ENCODE results near the gene MT3. TPM values are rescaled to one million over a fixed set of nuclear protein-coding genes. Genes with fewer than 3 reads are reported as not detected.

The MT3 gene
- total RNA-seq, 2 donors from 2014 or later = not detected

DNA sequence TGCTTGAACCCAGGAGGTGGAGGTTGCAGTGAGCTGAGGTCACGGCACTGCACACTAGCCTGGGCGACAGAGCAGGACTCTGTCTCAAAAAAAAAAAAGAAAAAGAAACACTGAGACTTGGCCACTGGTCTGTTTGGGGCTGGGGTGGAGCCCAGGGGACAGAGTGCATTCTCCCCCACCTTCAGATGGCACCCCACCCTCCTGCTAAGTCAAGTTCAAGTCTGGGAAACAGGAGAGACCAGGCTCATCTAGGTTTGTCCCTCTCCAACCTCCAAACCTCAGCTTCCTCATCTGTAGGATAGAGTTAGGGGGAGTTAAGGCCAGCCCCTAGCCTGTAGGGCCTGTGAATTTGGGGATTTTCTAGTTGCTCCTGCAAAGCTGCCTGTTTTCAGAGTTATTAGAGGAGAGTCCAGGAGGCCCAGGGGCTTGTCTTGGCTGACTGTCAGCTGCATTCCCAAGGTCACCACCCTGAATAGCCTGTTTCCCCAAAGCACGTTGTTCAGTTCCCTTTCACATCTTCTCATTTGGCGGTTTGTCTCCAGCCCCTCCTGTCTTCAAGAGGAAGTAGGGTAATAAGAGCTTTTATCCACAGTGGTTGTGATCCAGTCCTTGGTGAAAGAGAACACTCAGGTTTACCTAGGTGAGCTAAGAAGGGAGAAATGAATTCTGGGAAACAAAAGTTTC is 2.2 kb downstream of the MT3 start:
- TF ChIP-seq, protein P1, sequence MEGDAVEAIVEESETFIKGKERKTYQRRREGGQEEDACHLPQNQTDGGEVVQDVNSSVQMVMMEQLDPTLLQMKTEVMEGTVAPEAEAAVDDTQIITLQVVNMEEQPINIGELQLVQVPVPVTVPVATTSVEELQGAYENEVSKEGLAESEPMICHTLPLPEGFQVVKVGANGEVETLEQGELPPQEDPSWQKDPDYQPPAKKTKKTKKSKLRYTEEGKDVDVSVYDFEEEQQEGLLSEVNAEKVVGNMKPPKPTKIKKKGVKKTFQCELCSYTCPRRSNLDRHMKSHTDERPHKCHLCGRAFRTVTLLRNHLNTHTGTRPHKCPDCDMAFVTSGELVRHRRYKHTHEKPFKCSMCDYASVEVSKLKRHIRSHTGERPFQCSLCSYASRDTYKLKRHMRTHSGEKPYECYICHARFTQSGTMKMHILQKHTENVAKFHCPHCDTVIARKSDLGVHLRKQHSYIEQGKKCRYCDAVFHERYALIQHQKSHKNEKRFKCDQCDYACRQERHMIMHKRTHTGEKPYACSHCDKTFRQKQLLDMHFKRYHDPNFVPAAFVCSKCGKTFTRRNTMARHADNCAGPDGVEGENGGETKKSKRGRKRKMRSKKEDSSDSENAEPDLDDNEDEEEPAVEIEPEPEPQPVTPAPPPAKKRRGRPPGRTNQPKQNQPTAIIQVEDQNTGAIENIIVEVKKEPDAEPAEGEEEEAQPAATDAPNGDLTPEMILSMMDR (conservative IDR thresholded peaks at IDR 0.05) = no peak
- Histone ChIP-seq H3K36me3 (ENCODE audit: control insufficient read depth, insufficient read depth, low read length) (no peaks in the 10 kb centered on the region), H3K4me1 (ENCODE audit: control insufficient read depth, insufficient read depth, low read length) (no peaks in the 10 kb centered on the region), H3K27ac (ENCODE audit: low read depth, low read length) (no peak overlapping the region), H3K27me3 (ENCODE audit: control insufficient read depth, insufficient read depth, low read length, poor library complexity, severe bottlenecking) (peaks cover 64% of the 10 kb centered on the region), H3K9ac (ENCODE audit: extremely low read depth, low read length, poor library complexity, severe bottlenecking) (no peak overlapping the region), H3K4me3 (ENCODE audit: low read length) (no peak overlapping the region), H3K9me3 (ENCODE audit: control insufficient read depth, low read length) (no peaks in the 10 kb centered on the region)
- no peaks in the 10 kb centered on the region for H3K36me3 Mint-ChIP-seq (ENCODE audit: low read depth)
- no peaks in the 10 kb centered on the region for H3K4me1 Mint-ChIP-seq
- no peak for DNase-seq
- H3K4me3 Mint-ChIP-seq = no peak overlapping the region
- WGBS, 2 experiments (ENCODE audit: insufficient coverage in 1 of 2, insufficient read length in 1 of 2) = 75 to 93% methylated on average over 3 to 4 of the region's 4 CpGs
- no peak overlapping the region for H3K27ac Mint-ChIP-seq
- H3K9me3 Mint-ChIP-seq = no peaks in the 10 kb centered on the region
- peaks cover 77% of the 10 kb centered on the region for H3K27me3 Mint-ChIP-seq (ENCODE audit: insufficient read depth)

DNA sequence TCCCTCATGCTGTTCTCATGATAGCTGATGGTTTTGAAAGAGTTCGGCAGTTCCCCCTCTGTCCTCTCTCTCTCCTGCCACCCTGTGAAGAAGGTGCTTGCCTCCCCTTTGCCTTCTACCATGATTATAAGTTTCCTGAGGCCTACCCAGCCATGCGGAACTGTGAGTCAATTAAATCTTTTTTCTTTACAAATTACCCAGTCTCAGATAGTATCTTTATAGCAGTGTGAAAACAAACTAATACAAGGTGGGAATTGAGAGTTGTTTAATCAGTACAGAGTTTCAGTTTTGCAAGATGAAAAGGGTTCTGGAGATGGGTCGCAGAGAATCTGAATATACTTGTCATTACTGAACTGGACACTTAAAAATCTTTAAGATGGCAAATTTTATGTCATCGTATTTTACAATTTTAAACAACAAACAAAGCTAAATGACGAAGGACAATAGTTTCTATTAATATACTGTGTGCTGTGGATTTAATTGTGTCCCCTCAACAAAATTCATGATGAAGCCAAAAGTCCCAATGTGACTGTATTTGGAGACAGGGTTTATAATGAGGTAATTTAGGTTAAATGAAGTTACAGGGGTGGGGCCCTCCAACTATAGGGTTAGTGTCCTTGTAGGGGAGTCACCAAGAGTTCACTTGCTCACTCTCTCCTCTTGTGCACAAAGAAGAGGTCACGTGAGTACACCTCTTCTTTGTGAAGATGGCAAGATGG is 4.4 kb downstream of the MT3 start:
- Histone ChIP-seq H3K9ac (ENCODE audit: extremely low read depth, low read length, poor library complexity, severe bottlenecking) (no peak overlapping the region), H3K9me3 (ENCODE audit: control insufficient read depth, low read length) (no peaks in the 10 kb centered on the region), H3K4me3 (ENCODE audit: low read length) (no peak overlapping the region), H3K27ac (ENCODE audit: low read depth, low read length) (no peak overlapping the region), H3K36me3 (ENCODE audit: control insufficient read depth, insufficient read depth, low read length) (no peaks in the 10 kb centered on the region), H3K4me1 (ENCODE audit: control insufficient read depth, insufficient read depth, low read length) (no peaks in the 10 kb centered on the region), H3K27me3 (ENCODE audit: control insufficient read depth, insufficient read depth, low read length, poor library complexity, severe bottlenecking) (peaks cover 45% of the 10 kb centered on the region)
- Mint-ChIP-seq H3K27ac (no peak overlapping the region), H3K4me1 (no peaks in the 10 kb centered on the region), H3K27me3 (ENCODE audit: insufficient read depth) (peaks cover 67% of the 10 kb centered on the region), H3K4me3 (no peak overlapping the region), H3K36me3 (ENCODE audit: low read depth) (no peaks in the 10 kb centered on the region), H3K9me3 (no peaks in the 10 kb centered on the region)
- TF ChIP-seq, protein P1 (conservative IDR thresholded peaks at IDR 0.05) = no peak
- 58 to 94% methylated on average over 2 to 5 of the region's 6 CpGs for WGBS, 2 experiments (ENCODE audit: insufficient coverage in 1 of 2, insufficient read length in 1 of 2)
- DNase-seq = no peak

DNA sequence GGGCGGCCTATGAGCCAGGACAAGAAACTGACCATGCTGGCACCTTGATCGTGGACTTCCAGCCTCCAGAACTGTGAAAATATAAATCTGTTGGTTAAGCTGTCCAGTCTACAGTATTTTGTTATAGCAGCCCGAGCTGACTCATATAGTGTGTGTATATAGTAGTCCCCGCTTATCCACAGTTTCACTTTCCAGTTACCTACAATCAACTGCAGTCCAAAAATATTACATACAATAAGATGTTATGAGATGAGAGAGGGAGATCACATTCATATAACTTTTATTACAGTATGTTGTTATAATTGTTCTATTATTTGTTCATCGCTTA is 4.9 kb downstream of the MT3 start:
- 91% methylated on average over 3 of the region's 5 CpGs; no CpG with 5 or more reads in 1 of the 2 experiments for WGBS, 2 experiments (ENCODE audit: insufficient coverage in 1 of 2, insufficient read length in 1 of 2)
- Histone ChIP-seq H3K4me3 (ENCODE audit: low read length) (no peak overlapping the region), H3K27me3 (ENCODE audit: control insufficient read depth, insufficient read depth, low read length, poor library complexity, severe bottlenecking) (peaks cover 40% of the 10 kb centered on the region), H3K9me3 (ENCODE audit: control insufficient read depth, low read length) (no peaks in the 10 kb centered on the region), H3K36me3 (ENCODE audit: control insufficient read depth, insufficient read depth, low read length) (no peaks in the 10 kb centered on the region), H3K9ac (ENCODE audit: extremely low read depth, low read length, poor library complexity, severe bottlenecking) (no peak overlapping the region), H3K27ac (ENCODE audit: low read depth, low read length) (no peak overlapping the region), H3K4me1 (ENCODE audit: control insufficient read depth, insufficient read depth, low read length) (no peaks in the 10 kb centered on the region)
- Mint-ChIP-seq H3K27ac (no peak overlapping the region), H3K27me3 (ENCODE audit: insufficient read depth) (peaks cover 62% of the 10 kb centered on the region), H3K4me1 (no peaks in the 10 kb centered on the region), H3K4me3 (no peak overlapping the region), H3K36me3 (ENCODE audit: low read depth) (no peaks in the 10 kb centered on the region), H3K9me3 (no peaks in the 10 kb centered on the region)
- DNase-seq = no peak
- TF ChIP-seq, protein P1 (conservative IDR thresholded peaks at IDR 0.05) = no peak

Measured in endodermal cell (in vitro differentiated cells).